Measurements from ENCODE around the gene RFFL. TPM values are rescaled to one million over a fixed set of nuclear protein-coding genes. Genes with fewer than 3 reads are reported as not detected.
A peak's percentile ranks its signal among the peaks of the same experiment; 100 is the strongest.

Gene RFFL
- total RNA-seq, 2 donors from 2014 or later = 46.6 to 51.3 TPM

DNA sequence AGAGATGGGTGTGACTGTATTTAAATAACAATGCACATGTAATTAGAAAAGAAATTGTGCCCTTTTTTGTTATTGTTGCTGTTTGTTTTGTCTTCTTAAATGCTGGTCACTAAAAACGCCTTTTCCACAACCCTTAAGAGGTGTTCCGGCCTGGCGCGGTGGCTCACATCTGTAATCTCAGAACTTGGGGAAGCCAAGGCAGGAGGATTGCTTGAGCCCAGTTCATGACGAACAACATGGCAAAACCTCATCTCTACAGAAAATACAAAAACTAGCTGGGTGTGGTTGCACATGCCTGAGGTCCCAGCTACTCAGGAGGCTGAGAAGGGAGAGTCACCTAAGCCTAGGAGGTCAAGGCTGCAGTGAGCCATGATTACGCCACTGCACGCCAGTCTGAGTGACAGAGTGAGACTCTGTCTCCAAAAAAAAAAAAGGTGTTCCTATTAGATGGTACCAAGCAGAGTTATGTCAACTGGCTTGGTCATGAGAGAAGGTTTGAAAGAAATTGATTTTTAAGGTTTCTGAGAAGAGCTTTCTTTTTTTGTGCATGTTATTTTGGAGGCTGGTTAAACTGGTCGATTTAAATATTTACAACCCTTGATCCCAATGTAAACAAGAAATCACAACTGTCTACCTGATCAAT lies 23.5 kb upstream of the RFFL start:
- Histone ChIP-seq H3K27ac (peak overlapping the region; percentile 95 to 96), H3K36me3 (no peaks in the 10 kb centered on the region), H3K4me1 (replicated peaks) (no peaks in the 10 kb centered on the region), H3K27me3 (replicated peaks; ENCODE audit: insufficient read depth) (no peaks in the 10 kb centered on the region), H3K9me3 (no peaks in the 10 kb centered on the region), H3K4me3 (peak overlapping the region; percentile 89 to 90)
- DNase-seq (ENCODE audit: low spot score) = no peak
- 79% methylated on average over 8 of the region's 8 CpGs for WGBS
- intact Hi-C loops (cut with DNase I) = no loop called here
- no peak for TF ChIP-seq POLR2AphosphoS5 (IDR thresholded peaks at IDR 0.05)
- no peak for TF ChIP-seq CTCF (IDR thresholded peaks at IDR 0.05)
- no peak for TF ChIP-seq POLR2A (IDR thresholded peaks at IDR 0.05)

GRCh38 chr17:35086164-35086563 lies 22.7 kb upstream of the RFFL start:
- WGBS = 94% methylated on average over 8 of the region's 8 CpGs
- H3K9me3 ChIP-seq = no peaks in the 10 kb centered on the region
- H3K4me1 ChIP-seq (replicated peaks) = no peaks in the 10 kb centered on the region
- H3K4me3 ChIP-seq = no peak overlapping the region
- no peak for TF ChIP-seq POLR2AphosphoS5 (IDR thresholded peaks at IDR 0.05)
- no peak for TF ChIP-seq POLR2A (IDR thresholded peaks at IDR 0.05)
- no peak for TF ChIP-seq CTCF (IDR thresholded peaks at IDR 0.05)
- intact Hi-C loops (cut with DNase I) = no loop called here
- no peak for DNase-seq (ENCODE audit: low spot score)
- no peaks in the 10 kb centered on the region for H3K27me3 ChIP-seq (replicated peaks; ENCODE audit: insufficient read depth)
- H3K27ac ChIP-seq = peak overlapping the region; percentile 95 to 96
- no peaks in the 10 kb centered on the region for H3K36me3 ChIP-seq

- H3K4me3 ChIP-seq = no peak overlapping the region
- no peaks in the 10 kb centered on the region for H3K9me3 ChIP-seq
- H3K36me3 ChIP-seq = no peaks in the 10 kb centered on the region
- 68% methylated on average over 2 of the region's 2 CpGs for WGBS
- intact Hi-C loops (cut with DNase I) = no loop called here
- no peaks in the 10 kb centered on the region for H3K4me1 ChIP-seq (replicated peaks)
- DNase-seq (ENCODE audit: low spot score) = no peak
- H3K27ac ChIP-seq = peak overlapping the region in 1 of 2 donors; percentile 95
- TF ChIP-seq POLR2A (IDR thresholded peaks at IDR 0.05) = no peak
- TF ChIP-seq POLR2AphosphoS5 (IDR thresholded peaks at IDR 0.05) = no peak
- TF ChIP-seq CTCF (IDR thresholded peaks at IDR 0.05) = no peak
- H3K27me3 ChIP-seq (replicated peaks; ENCODE audit: insufficient read depth) = no peaks in the 10 kb centered on the region
Measured at GRCh38 chr17:35084987-35085386, 21.5 kb upstream of the RFFL start.

DNA sequence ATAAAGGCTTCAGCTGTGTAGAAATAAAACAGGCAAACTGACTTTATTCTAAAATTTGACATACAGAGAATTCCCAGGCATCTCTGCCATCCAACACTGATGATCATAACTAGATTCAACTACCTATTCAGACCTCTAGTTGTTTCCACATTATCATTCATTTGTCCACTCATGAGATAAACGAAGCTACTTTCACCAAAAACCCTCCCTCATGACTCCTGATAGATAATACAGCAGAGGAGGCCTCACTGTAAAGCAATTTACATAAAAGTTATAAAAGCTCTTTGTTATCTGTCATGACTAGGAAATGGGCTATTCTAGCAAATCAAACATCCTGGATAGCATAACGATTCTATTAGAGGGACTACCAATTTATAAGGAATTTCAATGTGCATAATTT lies 19.6 kb upstream of the RFFL start:
- H3K27ac ChIP-seq = no peak overlapping the region
- H3K4me3 ChIP-seq = no peak overlapping the region
- no peak for DNase-seq (ENCODE audit: low spot score)
- TF ChIP-seq POLR2A (IDR thresholded peaks at IDR 0.05) (no peak), CTCF (IDR thresholded peaks at IDR 0.05) (no peak), POLR2AphosphoS5 (IDR thresholded peaks at IDR 0.05) (no peak)
- H3K36me3 ChIP-seq = no peaks in the 10 kb centered on the region
- intact Hi-C loops (cut with DNase I) = no loop called here
- no peaks in the 10 kb centered on the region for H3K4me1 ChIP-seq (replicated peaks)
- H3K27me3 ChIP-seq (replicated peaks; ENCODE audit: insufficient read depth) = no peaks in the 10 kb centered on the region
- WGBS = 84% methylated on average over 2 of the region's 2 CpGs
- no peaks in the 10 kb centered on the region for H3K9me3 ChIP-seq

GRCh38 chr17:35082073-35082657 lies 18.7 kb upstream of the RFFL start:
- intact Hi-C loops (cut with DNase I) = no loop called here
- no peaks in the 10 kb centered on the region for H3K4me1 ChIP-seq (replicated peaks)

More at GRCh38 chr17:35082073-35082657, 18.7 kb upstream of the RFFL start:
- H3K36me3 ChIP-seq = no peaks in the 10 kb centered on the region
- TF ChIP-seq CTCF (IDR thresholded peaks at IDR 0.05) (no peak), POLR2A (IDR thresholded peaks at IDR 0.05) (no peak), POLR2AphosphoS5 (IDR thresholded peaks at IDR 0.05) (no peak)
- WGBS = 47% methylated on average over 3 of the region's 3 CpGs
- no peak overlapping the region for H3K4me3 ChIP-seq
- no peak for DNase-seq (ENCODE audit: low spot score)
- no peak overlapping the region for H3K27ac ChIP-seq
- H3K27me3 ChIP-seq (replicated peaks; ENCODE audit: insufficient read depth) = no peaks in the 10 kb centered on the region
- H3K9me3 ChIP-seq = no peaks in the 10 kb centered on the region

Measured in prostate gland (tissue), 2 donors.